ENCODE data around the gene DXO. TPM values are rescaled to one million over a fixed set of nuclear protein-coding genes. Genes with fewer than 3 reads are reported as not detected.
A peak's percentile ranks its signal among the peaks of the same experiment; 100 is the strongest.
"Not testable (repeated sequence)": the region's sequence is repeated elsewhere in the genome, so short reads cannot be mapped to it uniquely, and the experiment has no call there.

Gene DXO
- total and polyA plus RNA-seq, 4 donors: 4.5 to 11.0 (median 9.3) TPM

DNA sequence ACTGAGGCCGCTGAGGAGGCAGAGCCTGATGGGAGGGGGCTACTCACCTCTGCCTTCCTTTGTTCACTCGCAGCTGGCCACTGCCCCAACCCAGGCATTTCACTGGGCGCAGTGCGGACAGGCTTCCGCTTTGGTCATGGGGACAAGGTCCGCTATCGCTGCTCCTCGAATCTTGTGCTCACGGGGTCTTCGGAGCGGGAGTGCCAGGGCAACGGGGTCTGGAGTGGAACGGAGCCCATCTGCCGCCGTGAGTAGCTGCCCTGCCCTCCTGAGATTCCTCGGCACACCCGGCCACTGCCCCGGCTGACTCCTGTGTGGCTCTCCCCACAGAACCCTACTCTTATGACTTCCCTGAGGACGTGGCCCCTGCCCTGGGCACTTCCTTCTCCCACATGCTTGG is 38.4 kb downstream of the DXO start:
- Histone ChIP-seq H3K9me3 (ENCODE audit: control insufficient read depth in 4 of 4, low read length in 3 of 4) (no peaks in the 10 kb centered on the region), H3K4me1 (ENCODE audit: control insufficient read depth in 4 of 4, insufficient read depth in 4 of 4, low read length in 3 of 4) (peaks cover 3 to 19% (median 15%) of the 10 kb centered on the region in 4 donors), H3K36me3 (ENCODE audit: control insufficient read depth in 4 of 4, insufficient read depth in 3 of 4, low read depth in 1 of 4, low read length in 3 of 4) (peaks cover 5 to 31% (median 10%) of the 10 kb centered on the region in 4 donors), H3K4me3 (ENCODE audit: low read depth in 1 of 3, low read length in 3 of 3) (no peak overlapping the region), H3K9ac (ENCODE audit: low read depth in 1 of 2, low read length in 2 of 2) (no peak overlapping the region), H3K27me3 (ENCODE audit: control insufficient read depth in 4 of 4, insufficient read depth in 4 of 4, low read length in 3 of 4) (no peaks in the 10 kb centered on the region), H3K27ac (ENCODE audit: low read depth in 1 of 2, low read length in 2 of 2) (no peak overlapping the region)
- WGBS: 93% methylated on average over 19 of the region's 19 CpGs
- TF ChIP-seq JUND (IDR thresholded peaks at IDR 0.05) (no peak), YY1 (IDR thresholded peaks at IDR 0.05) (no peak), FOXA2 (IDR thresholded peaks at IDR 0.05) (no peak), ZBTB33 (IDR thresholded peaks at IDR 0.05) (no peak), HNF4A (conservative IDR thresholded peaks at IDR 0.05) (no peak)
- no peak for DNase-seq (ENCODE audit: low spot score)

- peaks cover 3 to 24% (median 16%) of the 10 kb centered on the region in 4 donors for H3K4me1 ChIP-seq (ENCODE audit: control insufficient read depth in 4 of 4, insufficient read depth in 4 of 4, low read length in 3 of 4)
- not testable (repeated sequence) for H3K27me3 ChIP-seq (ENCODE audit: control insufficient read depth in 4 of 4, insufficient read depth in 4 of 4, low read length in 3 of 4); H3K9ac ChIP-seq (ENCODE audit: low read depth in 1 of 2, low read length in 2 of 2); H3K4me3 ChIP-seq (ENCODE audit: low read depth in 1 of 3, low read length in 3 of 3); DNase-seq (ENCODE audit: low spot score); H3K9me3 ChIP-seq (ENCODE audit: control insufficient read depth in 4 of 4, low read length in 3 of 4); H3K27ac ChIP-seq (ENCODE audit: low read depth in 1 of 2, low read length in 2 of 2)
- H3K36me3 ChIP-seq (ENCODE audit: control insufficient read depth in 4 of 4, insufficient read depth in 3 of 4, low read depth in 1 of 4, low read length in 3 of 4): peaks cover 3 to 24% (median 9%) of the 10 kb centered on the region in 4 donors
- 96% methylated on average over 32 of the region's 32 CpGs for WGBS
Measured at GRCh38 chr6:31932137-31932536, 39.8 kb downstream of the DXO start.

- peak overlapping the region in 1 of 2 donors; percentile 16 for H3K27ac ChIP-seq (ENCODE audit: low read depth in 1 of 2, low read length in 2 of 2)
- H3K27me3 ChIP-seq (ENCODE audit: control insufficient read depth in 4 of 4, insufficient read depth in 4 of 4, low read length in 3 of 4): no peaks in the 10 kb centered on the region
- H3K36me3 ChIP-seq (ENCODE audit: control insufficient read depth in 4 of 4, insufficient read depth in 3 of 4, low read depth in 1 of 4, low read length in 3 of 4): peaks cover 2 to 23% (median 9%) of the 10 kb centered on the region in 4 donors
- no peak overlapping the region for H3K4me3 ChIP-seq (ENCODE audit: low read depth in 1 of 3, low read length in 3 of 3)
- H3K9ac ChIP-seq (ENCODE audit: low read depth in 1 of 2, low read length in 2 of 2): no peak overlapping the region
- WGBS: 92% methylated on average over 1 of the region's 1 CpG
- peaks cover 6 to 29% (median 19%) of the 10 kb centered on the region in 4 donors for H3K4me1 ChIP-seq (ENCODE audit: control insufficient read depth in 4 of 4, insufficient read depth in 4 of 4, low read length in 3 of 4)
- TF ChIP-seq JUND (IDR thresholded peaks at IDR 0.05) (no peak), HNF4A (conservative IDR thresholded peaks at IDR 0.05) (no peak), FOXA2 (IDR thresholded peaks at IDR 0.05) (no peak), RXRA (IDR thresholded peaks at IDR 0.05) (no peak), TAF1 (conservative IDR thresholded peaks at IDR 0.05) (no peak), NR2F2 (IDR thresholded peaks at IDR 0.05) (no peak), REST (IDR thresholded peaks at IDR 0.05) (no peak), GABPA (IDR thresholded peaks at IDR 0.05 in 1 of 2, conservative IDR thresholded peaks at IDR 0.05 in 1 of 2) (no peak), HNF4G (IDR thresholded peaks at IDR 0.05) (no peak), SP1 (IDR thresholded peaks at IDR 0.05) (no peak), RAD21 (IDR thresholded peaks at IDR 0.05) (no peak), ZBTB33 (IDR thresholded peaks at IDR 0.05) (no peak), YY1 (IDR thresholded peaks at IDR 0.05) (no peak), MAX (IDR thresholded peaks at IDR 0.05) (no peak), EGR1 (IDR thresholded peaks at IDR 0.05; ENCODE audit: low read depth in 2 of 2) (no peak), FOXA1 (IDR thresholded peaks at IDR 0.05) (no peak)
- TF ChIP-seq, protein P1, sequence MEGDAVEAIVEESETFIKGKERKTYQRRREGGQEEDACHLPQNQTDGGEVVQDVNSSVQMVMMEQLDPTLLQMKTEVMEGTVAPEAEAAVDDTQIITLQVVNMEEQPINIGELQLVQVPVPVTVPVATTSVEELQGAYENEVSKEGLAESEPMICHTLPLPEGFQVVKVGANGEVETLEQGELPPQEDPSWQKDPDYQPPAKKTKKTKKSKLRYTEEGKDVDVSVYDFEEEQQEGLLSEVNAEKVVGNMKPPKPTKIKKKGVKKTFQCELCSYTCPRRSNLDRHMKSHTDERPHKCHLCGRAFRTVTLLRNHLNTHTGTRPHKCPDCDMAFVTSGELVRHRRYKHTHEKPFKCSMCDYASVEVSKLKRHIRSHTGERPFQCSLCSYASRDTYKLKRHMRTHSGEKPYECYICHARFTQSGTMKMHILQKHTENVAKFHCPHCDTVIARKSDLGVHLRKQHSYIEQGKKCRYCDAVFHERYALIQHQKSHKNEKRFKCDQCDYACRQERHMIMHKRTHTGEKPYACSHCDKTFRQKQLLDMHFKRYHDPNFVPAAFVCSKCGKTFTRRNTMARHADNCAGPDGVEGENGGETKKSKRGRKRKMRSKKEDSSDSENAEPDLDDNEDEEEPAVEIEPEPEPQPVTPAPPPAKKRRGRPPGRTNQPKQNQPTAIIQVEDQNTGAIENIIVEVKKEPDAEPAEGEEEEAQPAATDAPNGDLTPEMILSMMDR (IDR thresholded peaks at IDR 0.05; ENCODE audit: low read depth, low read length, missing input control): no peak
- TF ChIP-seq, protein P2, sequence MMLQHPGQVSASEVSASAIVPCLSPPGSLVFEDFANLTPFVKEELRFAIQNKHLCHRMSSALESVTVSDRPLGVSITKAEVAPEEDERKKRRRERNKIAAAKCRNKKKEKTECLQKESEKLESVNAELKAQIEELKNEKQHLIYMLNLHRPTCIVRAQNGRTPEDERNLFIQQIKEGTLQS (IDR thresholded peaks at IDR 0.05): no peak
- H3K9me3 ChIP-seq (ENCODE audit: control insufficient read depth in 4 of 4, low read length in 3 of 4): no peaks in the 10 kb centered on the region
- DNase-seq (ENCODE audit: low spot score): no peak
Measured at GRCh38 chr6:31930962-31931361, 41.0 kb downstream of the DXO start.
